Measurements from ENCODE around the gene MAP7D3.

- TF ChIP-seq CTCF (IDR thresholded peaks at IDR 0.05; ENCODE audit: poor library complexity, severe bottlenecking) (no peak), SMC3 (conservative IDR thresholded peaks at IDR 0.05; ENCODE audit: poor library complexity) (no peak), TAF1 (IDR thresholded peaks at IDR 0.05; ENCODE audit: low read depth) (no peak), POLR2AphosphoS5 (IDR thresholded peaks at IDR 0.05) (no peak), MXI1 (conservative IDR thresholded peaks at IDR 0.05; ENCODE audit: poor library complexity, severe bottlenecking) (no peak)
Observed at GRCh38 chrX:136192135-136192534, 59.1 kb downstream of the MAP7D3 start.

Measured in neural cell (in vitro differentiated cells).